HepG2 (cell line): ENCODE data around the gene PLAGL2. TPM values are rescaled to one million over a fixed set of nuclear protein-coding genes. Genes with fewer than 3 reads are reported as not detected.

Experiments used
- BORCS8-MEF2B ChIP-seq: sonication (generic); formaldehyde crosslinking; IDR thresholded peaks from 2 replicates; pipeline ENCODE4 v1.8.0; 2022; ENCODE audit warnings: mild to moderate bottlenecking, missing genetic modification reagents
- CC2D1A ChIP-seq: sonication (generic); formaldehyde crosslinking; IDR thresholded peaks from 2 replicates; pipeline ENCODE4 v1.8.1; 2023; ENCODE audit warnings: mild to moderate bottlenecking, missing genetic modification reagents
- DPF2 ChIP-seq: sonication (generic); formaldehyde crosslinking; IDR thresholded peaks from 2 replicates; pipeline ENCODE4 v1.4.0; 2020; ENCODE audit warnings: mild to moderate bottlenecking, low read depth, missing genetic modification reagents, borderline replicate concordance
- ELF4 ChIP-seq: sonication (generic); formaldehyde crosslinking; IDR thresholded peaks from 2 replicates; pipeline ENCODE4 v1.5.0; 2020; ENCODE audit warnings: missing genetic modification reagents, mild to moderate bottlenecking, moderate library complexity, borderline replicate concordance
- FOSL2 ChIP-seq: sonication (generic); formaldehyde crosslinking; IDR thresholded peaks from 2 replicates; pipeline ENCODE4 v1.4.0; 2020; ENCODE audit warnings: missing genetic modification reagents
- HCFC1 ChIP-seq: fragments of 150-350 bp; IDR thresholded peaks from 2 replicates; pipeline ENCODE4 v1.6.1; 2014; ENCODE audit warnings: low read depth, low read length
- JUND ChIP-seq: sonication (generic); formaldehyde crosslinking; IDR thresholded peaks from 2 replicates; pipeline ENCODE4 v1.8.0; 2022; ENCODE audit warnings: mild to moderate bottlenecking, missing genetic modification reagents
- KDM3A ChIP-seq: IDR thresholded peaks from 2 replicates; pipeline ENCODE4 v1.6.1; 2018; ENCODE audit warnings: low read depth, missing compliant biosample characterization
- KMT2A ChIP-seq: sonication (generic); formaldehyde crosslinking; IDR thresholded peaks from 2 replicates; pipeline ENCODE4 v1.4.0; 2020; ENCODE audit warnings: missing genetic modification reagents
- MXD3 ChIP-seq: IDR thresholded peaks from 2 replicates; pipeline ENCODE4 v1.6.1; 2016; ENCODE audit warnings: mild to moderate bottlenecking, missing biosample characterization, missing genetic modification reagents
- RBAK ChIP-seq: sonication (generic); formaldehyde crosslinking; IDR thresholded peaks from 2 replicates; pipeline ENCODE4 v1.5.1; 2020; ENCODE audit warnings: mild to moderate bottlenecking, missing genetic modification reagents
- SIN3A ChIP-seq: IDR thresholded peaks from 2 replicates; pipeline ENCODE4 v1.6.1; 2011; ENCODE audit warnings: low read depth, mild to moderate bottlenecking, control low read depth, low read length, borderline replicate concordance
- STAT5B ChIP-seq: sonication (generic); formaldehyde crosslinking; IDR thresholded peaks from 2 replicates; pipeline ENCODE4 v1.4.0; 2020; ENCODE audit warnings: missing genetic modification reagents
- TBX2 ChIP-seq: sonication (generic); formaldehyde crosslinking; IDR thresholded peaks from 2 replicates; pipeline ENCODE4 v1.5.0; 2020; ENCODE audit warnings: missing genetic modification reagents, mild to moderate bottlenecking, borderline replicate concordance
- THAP11 ChIP-seq: IDR thresholded peaks from 2 replicates; pipeline ENCODE4 v1.6.1; 2016; ENCODE audit warnings: missing biosample characterization, missing genetic modification reagents
- ZBTB25 ChIP-seq: IDR thresholded peaks from 2 replicates; pipeline ENCODE4 v1.6.1; 2018; ENCODE audit warnings: missing genetic modification reagents
- ZC3H13 ChIP-seq: sonication (generic); formaldehyde crosslinking; IDR thresholded peaks from 2 replicates; pipeline ENCODE4 v1.8.1; 2023; ENCODE audit warnings: mild to moderate bottlenecking, missing genetic modification reagents, moderate library complexity
- ZNF275 ChIP-seq: sonication (generic); formaldehyde crosslinking; IDR thresholded peaks from 2 replicates; pipeline ENCODE4 v1.8.0; 2022; ENCODE audit warnings: missing genetic modification reagents, mild to moderate bottlenecking, inconsistent platforms, borderline replicate concordance
- ZNF503 ChIP-seq: sonication (generic); formaldehyde crosslinking; IDR thresholded peaks from 2 replicates; pipeline ENCODE4 v1.4.0; 2020; ENCODE audit warnings: missing genetic modification reagents
- ZNF530 ChIP-seq: sonication (generic); formaldehyde crosslinking; IDR thresholded peaks from 2 replicates; pipeline ENCODE4 v1.5.0; 2020; ENCODE audit warnings: low read depth, mild to moderate bottlenecking, missing genetic modification reagents
- ZNF720 ChIP-seq: sonication (generic); formaldehyde crosslinking; IDR thresholded peaks from 2 replicates; pipeline ENCODE4 v1.4.0; 2020; ENCODE audit warnings: missing genetic modification reagents
- ZNF775 ChIP-seq: sonication (generic); formaldehyde crosslinking; IDR thresholded peaks from 2 replicates; pipeline ENCODE4 v1.4.0; 2020; ENCODE audit warnings: missing genetic modification reagents, mild to moderate bottlenecking, moderate library complexity, borderline replicate concordance
- ZNF800 ChIP-seq: sonication (generic); formaldehyde crosslinking; IDR thresholded peaks from 2 replicates; pipeline ENCODE4 v1.4.0; 2020; ENCODE audit warnings: missing genetic modification reagents
- polyA plus RNA-seq, 8 experiments: library from polyadenylated mRNA; depleted of rRNA in 3 of 8; stranded (reverse) in 7 of 8; unstranded in 1 of 8; fragments of >200 nt; fragmentation: Illumina TruSeq in 4 of 8; extraction: Trizol in 4 of 8; gene quantifications; 2 replicates each; pipeline versions ENCODE4 v1.2.1 to v1.2.3, GENCODE V29; 2011 to 2016; ENCODE audit warnings: low read depth in 4 of 8, missing spikeins in 1 of 8, mixed read lengths in 1 of 8; ENCODE audit not compliant: insufficient read depth in 1 of 8
- total RNA-seq, 5 experiments: library from RNA; depleted of rRNA; stranded (reverse); fragments of >200 nt; fragmentation: Illumina TruSeq; extraction: Trizol; gene quantifications; 2 replicates each; pipeline ENCODE4 v1.2.3, GENCODE V29; 2016; ENCODE audit warnings: low read depth in 1 of 5

The PLAGL2 gene
- total and polyA plus RNA-seq, 2 of the 13 experiments (the other 11 are each of a cell fraction or from before 2014, with no cell fraction given): 15.2 to 15.3 TPM

GRCh38 chr20:32207626-32208498 lies at the start of gene PLAGL2, which contains the start of gene POFUT1 (continued):
- TF ChIP-seq ZBTB25 (CRISPR knock-in tag): peak; percentile 98
- peak; percentile 62 for TF ChIP-seq KDM3A (CRISPR knock-in tag)
- peak; percentile 90; the same call in 1 of the 2 replicates for TF ChIP-seq KMT2A (CRISPR knock-in tag)
- peak; percentile 26 for TF ChIP-seq ZNF275 (CRISPR knock-in tag)
- no peak for TF ChIP-seq DPF2 (CRISPR knock-in tag)
- TF ChIP-seq STAT5B (CRISPR knock-in tag): peak; percentile 48; the same call in 1 of the 2 replicates
- TF ChIP-seq ZC3H13 (CRISPR knock-in tag): no peak
- no peak; the same call in 1 of the 2 replicates for TF ChIP-seq ZNF720
- no peak; the same call in 1 of the 2 replicates for TF ChIP-seq JUND (CRISPR knock-in tag)
- peak; percentile 86 for TF ChIP-seq ZNF800 (CRISPR knock-in tag)
- peak; percentile 66 for TF ChIP-seq HCFC1
- peak; percentile 10; the same call in 1 of the 2 replicates for TF ChIP-seq ZNF530 (CRISPR knock-in tag)
- no peak for TF ChIP-seq ZNF775 (CRISPR knock-in tag)
- TF ChIP-seq ZNF503 (CRISPR knock-in tag): peak; percentile 64; the same call in 1 of the 2 replicates
- peak; percentile 92 for TF ChIP-seq THAP11 (CRISPR knock-in tag)
- 0 out of 2 replicates have a peak, but pooled peaks have one; percentile 30 for TF ChIP-seq BORCS8-MEF2B (CRISPR knock-in tag)
- TF ChIP-seq RBAK (CRISPR knock-in tag): no peak
- peak; percentile 86 for TF ChIP-seq MXD3 (CRISPR knock-in tag)
- peak; percentile 66; the same call in 1 of the 2 replicates for TF ChIP-seq TBX2 (CRISPR knock-in tag)
- no peak for TF ChIP-seq CC2D1A (CRISPR knock-in tag)
- TF ChIP-seq ELF4 (CRISPR knock-in tag): no peak; the same call in 1 of the 2 replicates
- TF ChIP-seq FOSL2: peak; percentile 38
- peak; percentile 91; the same call in 1 of the 2 replicates for TF ChIP-seq SIN3A
